Adrenal gland (tissue), 5 donors: Measurements from ENCODE around the gene ZNF638.

Source experiments
- POLR2A ChIP-seq, 2 donors: fragments of 450-650 bp; IDR thresholded peaks; one replicate each; pipeline ENCODE4 v1.6.1; 2017; ENCODE audit warnings: antibody characterized with exemption in 2 of 2, mild to moderate bottlenecking in 2 of 2, moderate library complexity in 1 of 2
- TF ChIP-seq, protein P1 (sequence below), 6 experiments: fragments of 450-650 bp in 4 of 6; fragments of 200-600 bp in 2 of 6; sonication (generic) in 1 of 6; IDR thresholded peaks; 1 replicate in 5 of 6; 2 replicates in 1 of 6; pipeline versions ENCODE4 v1.5.1 to v1.8.0; 2016 to 2021; ENCODE audit warnings: antibody characterized with exemption in 6 of 6, mild to moderate bottlenecking in 2 of 6, moderate library complexity in 1 of 6
- donor health status: DM: no; HTN: no; CAD: no.

- TF ChIP-seq, protein P1, sequence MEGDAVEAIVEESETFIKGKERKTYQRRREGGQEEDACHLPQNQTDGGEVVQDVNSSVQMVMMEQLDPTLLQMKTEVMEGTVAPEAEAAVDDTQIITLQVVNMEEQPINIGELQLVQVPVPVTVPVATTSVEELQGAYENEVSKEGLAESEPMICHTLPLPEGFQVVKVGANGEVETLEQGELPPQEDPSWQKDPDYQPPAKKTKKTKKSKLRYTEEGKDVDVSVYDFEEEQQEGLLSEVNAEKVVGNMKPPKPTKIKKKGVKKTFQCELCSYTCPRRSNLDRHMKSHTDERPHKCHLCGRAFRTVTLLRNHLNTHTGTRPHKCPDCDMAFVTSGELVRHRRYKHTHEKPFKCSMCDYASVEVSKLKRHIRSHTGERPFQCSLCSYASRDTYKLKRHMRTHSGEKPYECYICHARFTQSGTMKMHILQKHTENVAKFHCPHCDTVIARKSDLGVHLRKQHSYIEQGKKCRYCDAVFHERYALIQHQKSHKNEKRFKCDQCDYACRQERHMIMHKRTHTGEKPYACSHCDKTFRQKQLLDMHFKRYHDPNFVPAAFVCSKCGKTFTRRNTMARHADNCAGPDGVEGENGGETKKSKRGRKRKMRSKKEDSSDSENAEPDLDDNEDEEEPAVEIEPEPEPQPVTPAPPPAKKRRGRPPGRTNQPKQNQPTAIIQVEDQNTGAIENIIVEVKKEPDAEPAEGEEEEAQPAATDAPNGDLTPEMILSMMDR (IDR thresholded peaks at IDR 0.05) = no peak
- no peak for TF ChIP-seq POLR2A (IDR thresholded peaks at IDR 0.05)
These were observed 63.9 kb downstream of the ZNF638 start for GRCh38 chr2:71395471-71395870.
